GM12864 (cell line): Measurements from ENCODE around the gene PPIL1.

Experiments used
- DNase-seq: peaks from one replicate; pipeline ENCODE4 v3.0.0-alpha.2; 2011; ENCODE audit warnings: low read depth
- H3K4me3 ChIP-seq: 2 replicates; pipeline ENCODE4 v1.5.1; 2011; ENCODE audit warnings: mild to moderate bottlenecking, low read depth, low read length, control low read depth
- CTCF ChIP-seq: IDR thresholded peaks from 2 replicates; pipeline ENCODE4 v1.5.1; 2011; ENCODE audit warnings: low read depth, mild to moderate bottlenecking, moderate library complexity, low read length, control low read depth, inconsistent platforms; ENCODE audit errors: missing control alignments

Gene PPIL1

GRCh38 chr6:36833182-36833789 is 41.3 kb downstream of the PPIL1 start:
- DNase-seq = no peak
- TF ChIP-seq CTCF = no peak

GRCh38 chr6:36832313-36832712 is 42.3 kb downstream of the PPIL1 start:
- no peak for DNase-seq
- TF ChIP-seq CTCF = no peak
- no peak overlapping the region for H3K4me3 ChIP-seq

More at GRCh38 chr6:36833182-36833789, 41.3 kb downstream of the PPIL1 start:
- no peak overlapping the region for H3K4me3 ChIP-seq

- no peak overlapping the region for H3K4me3 ChIP-seq
- TF ChIP-seq CTCF = no peak
- DNase-seq = no peak
Measured at GRCh38 chr6:36830577-36830976, 44.0 kb downstream of the PPIL1 start.

- H3K4me3 ChIP-seq = no peak overlapping the region
- TF ChIP-seq CTCF = no peak
- no peak for DNase-seq
Measured at GRCh38 chr6:36829919-36830544, 44.6 kb downstream of the PPIL1 start.

GRCh38 chr6:36827261-36828079 is 47.1 kb downstream of the PPIL1 start:
- no peak overlapping the region for H3K4me3 ChIP-seq
- DNase-seq = no peak
- TF ChIP-seq CTCF = no peak

GRCh38 chr6:36826520-36827227 is 47.9 kb downstream of the PPIL1 start:
- no peak overlapping the region for H3K4me3 ChIP-seq
- no peak for DNase-seq
- no peak for TF ChIP-seq CTCF
